Measurements from ENCODE around the gene ELP5.

The ELP5 gene

GRCh38 chr17:7219229-7219811 is 32.7 kb upstream of the ELP5 start:
- no peak for DNase-seq (ENCODE audit: low spot score)

GRCh38 chr17:7219812-7220592 is 32.0 kb upstream of the ELP5 start, which contains the start of the genes ACADVL and DLG4:
TSS of gene ACADVL (plus strand) at chr17:7219938. CDS start at chr17:7219985, 47 bp downstream.
TSS of gene DLG4 (minus strand) at chr17:7219836.
- DNase-seq (ENCODE audit: low spot score): peak; percentile 78

DNA sequence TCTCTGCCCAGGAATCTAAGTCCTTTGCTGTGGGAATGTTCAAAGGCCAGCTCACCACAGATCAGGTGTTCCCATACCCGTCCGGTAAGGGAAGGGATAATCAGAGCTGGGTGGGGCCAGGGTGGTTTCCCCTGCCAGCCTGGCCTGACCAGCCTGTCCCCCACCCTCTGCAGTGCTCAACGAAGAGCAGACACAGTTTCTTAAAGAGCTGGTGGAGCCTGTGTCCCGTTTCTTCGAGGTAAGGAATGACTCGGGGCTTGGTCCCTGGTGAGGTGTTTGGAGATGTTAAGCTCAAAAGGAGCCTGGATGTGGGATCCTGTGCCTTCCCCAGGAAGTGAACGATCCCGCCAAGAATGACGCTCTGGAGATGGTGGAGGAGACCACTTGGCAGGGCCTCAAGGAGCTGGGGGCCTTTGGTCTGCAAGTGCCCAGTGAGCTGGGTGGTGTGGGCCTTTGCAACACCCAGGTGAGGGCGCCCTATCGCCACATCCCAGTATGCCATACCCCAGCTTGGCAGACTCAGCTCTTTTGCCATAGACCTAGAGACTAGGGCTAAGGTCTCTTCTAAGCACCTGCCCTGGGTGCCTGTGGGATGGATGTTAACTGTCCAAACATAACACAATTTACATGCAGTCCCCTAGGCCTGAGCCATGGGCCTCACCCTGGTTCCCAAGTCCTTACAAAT is 31.3 kb upstream of the ELP5 start:
- no peak for DNase-seq (ENCODE audit: low spot score)

GRCh38 chr17:7221278-7222092 is 30.5 kb upstream of the ELP5 start:
- no peak for DNase-seq (ENCODE audit: low spot score)

DNA sequence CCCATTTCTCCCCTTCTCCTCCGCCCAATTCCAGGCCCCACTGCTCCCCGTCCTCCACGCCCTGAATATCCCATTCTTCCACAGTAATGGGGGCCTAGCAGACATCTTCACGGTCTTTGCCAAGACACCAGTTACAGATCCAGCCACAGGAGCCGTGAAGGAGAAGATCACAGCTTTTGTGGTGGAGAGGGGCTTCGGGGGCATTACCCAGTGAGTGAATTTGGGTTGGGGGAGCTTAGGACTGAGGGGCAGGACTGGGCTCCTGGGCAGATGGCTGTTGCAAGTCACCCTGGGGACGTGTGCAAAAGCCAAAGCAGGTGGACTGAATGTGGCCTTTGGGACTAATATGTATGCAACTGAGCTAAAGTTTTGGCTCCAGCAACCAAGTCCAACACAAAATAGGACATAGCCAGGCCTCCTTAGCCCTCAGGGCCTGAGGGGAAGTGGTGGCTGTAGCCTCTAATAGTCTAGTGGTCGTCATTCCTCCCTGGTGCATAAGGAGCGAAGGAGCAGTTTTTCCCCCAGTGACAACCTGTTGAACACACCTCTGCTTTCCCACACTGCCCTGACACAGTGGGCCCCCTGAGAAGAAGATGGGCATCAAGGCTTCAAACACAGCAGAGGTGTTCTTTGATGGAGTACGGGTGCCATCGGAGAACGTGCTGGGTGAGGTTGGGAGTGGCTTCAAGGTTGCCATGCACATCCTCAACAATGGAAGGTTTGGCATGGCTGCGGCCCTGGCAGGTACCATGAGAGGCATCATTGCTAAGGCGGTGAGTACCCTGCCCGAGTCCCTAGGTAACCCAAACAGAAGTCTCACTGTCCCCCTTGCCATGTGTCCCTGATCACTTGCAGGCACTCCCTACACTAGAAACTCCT is 29.7 kb upstream of the ELP5 start:
- DNase-seq (ENCODE audit: low spot score): no peak

DNA sequence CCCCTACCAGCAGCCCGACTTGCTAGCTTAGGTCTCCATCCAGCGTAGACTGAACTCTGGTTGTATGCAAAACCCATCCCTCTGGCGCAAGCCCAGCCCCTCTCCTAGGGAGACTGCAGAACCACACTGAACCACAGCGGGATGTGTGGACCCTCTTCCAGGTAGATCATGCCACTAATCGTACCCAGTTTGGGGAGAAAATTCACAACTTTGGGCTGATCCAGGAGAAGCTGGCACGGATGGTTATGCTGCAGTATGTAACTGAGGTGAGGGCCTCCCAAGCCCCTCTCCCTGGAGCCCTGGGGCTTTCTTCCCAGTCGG is 29.1 kb upstream of the ELP5 start:
- DNase-seq (ENCODE audit: low spot score): no peak

DNA sequence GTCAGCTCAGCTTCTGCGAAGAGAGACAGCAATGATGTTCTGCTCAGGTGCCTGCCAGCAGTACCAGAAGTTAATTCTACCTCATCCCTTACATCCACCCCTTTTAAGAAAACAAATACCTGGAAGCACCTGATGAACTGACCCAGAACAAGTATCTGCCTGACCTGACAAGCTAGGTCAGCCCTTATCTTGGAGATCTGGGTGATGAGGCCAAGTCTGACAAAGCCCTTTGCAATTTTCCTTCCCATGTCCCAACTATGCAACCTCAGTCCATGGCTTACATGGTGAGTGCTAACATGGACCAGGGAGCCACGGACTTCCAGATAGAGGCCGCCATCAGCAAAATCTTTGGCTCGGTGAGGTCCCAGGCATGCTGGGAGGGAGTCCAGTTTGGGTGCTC is 28.6 kb upstream of the ELP5 start:
- DNase-seq (ENCODE audit: low spot score): no peak

- DNase-seq (ENCODE audit: low spot score): no peak
Observed at GRCh38 chr17:7224110-7224509, 27.9 kb upstream of the ELP5 start.

DNA sequence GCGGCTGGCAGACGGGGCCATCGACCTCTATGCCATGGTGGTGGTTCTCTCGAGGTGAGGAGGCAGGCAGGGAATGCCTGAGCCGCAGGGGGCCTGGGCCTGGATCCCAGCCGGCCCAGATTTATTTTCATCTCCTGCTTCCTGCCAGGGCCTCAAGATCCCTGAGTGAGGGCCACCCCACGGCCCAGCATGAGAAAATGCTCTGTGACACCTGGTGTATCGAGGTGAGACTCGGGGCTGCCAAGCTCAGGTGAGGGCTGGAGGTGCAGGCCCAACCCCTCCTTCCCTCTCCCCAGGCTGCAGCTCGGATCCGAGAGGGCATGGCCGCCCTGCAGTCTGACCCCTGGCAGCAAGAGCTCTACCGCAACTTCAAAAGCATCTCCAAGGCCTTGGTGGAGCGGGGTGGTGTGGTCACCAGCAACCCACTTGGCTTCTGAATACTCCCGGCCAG is 27.3 kb upstream of the ELP5 start:
- no peak for DNase-seq (ENCODE audit: low spot score)

DNA sequence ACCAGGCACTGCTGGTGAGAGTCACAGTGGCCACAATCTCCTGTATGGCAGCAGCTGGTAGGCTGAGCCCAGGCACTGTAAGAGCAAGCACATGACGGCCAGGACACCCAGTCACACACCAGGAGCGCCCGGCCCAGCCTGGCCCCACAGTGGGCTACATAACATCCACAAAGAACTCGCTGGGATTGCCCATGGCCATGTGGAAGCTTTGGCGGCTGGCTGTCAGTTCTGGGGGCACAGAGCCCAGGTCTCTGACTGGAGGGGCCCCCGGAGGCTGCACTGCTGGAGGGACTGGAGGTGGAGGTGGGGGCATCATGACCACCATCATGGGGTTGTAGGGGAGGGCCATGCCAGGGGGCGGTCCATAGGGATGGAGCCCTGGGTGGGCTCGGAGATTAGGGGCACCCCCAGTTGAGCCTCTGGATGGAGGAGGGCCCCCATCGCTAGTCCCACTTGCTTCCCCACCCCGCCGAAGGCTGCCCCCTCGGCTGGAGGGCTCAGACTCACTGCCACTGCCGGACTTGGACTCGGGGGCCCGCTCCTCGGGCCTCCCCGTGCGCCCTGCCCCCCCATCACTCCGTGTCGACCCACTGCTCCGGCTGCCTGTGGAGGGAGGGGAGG is 26.2 kb upstream of the ELP5 start:
- no peak for DNase-seq (ENCODE audit: low spot score)

GRCh38 chr17:7226721-7227710 is 25.0 kb upstream of the ELP5 start:
- no peak for DNase-seq (ENCODE audit: low spot score)

DNA sequence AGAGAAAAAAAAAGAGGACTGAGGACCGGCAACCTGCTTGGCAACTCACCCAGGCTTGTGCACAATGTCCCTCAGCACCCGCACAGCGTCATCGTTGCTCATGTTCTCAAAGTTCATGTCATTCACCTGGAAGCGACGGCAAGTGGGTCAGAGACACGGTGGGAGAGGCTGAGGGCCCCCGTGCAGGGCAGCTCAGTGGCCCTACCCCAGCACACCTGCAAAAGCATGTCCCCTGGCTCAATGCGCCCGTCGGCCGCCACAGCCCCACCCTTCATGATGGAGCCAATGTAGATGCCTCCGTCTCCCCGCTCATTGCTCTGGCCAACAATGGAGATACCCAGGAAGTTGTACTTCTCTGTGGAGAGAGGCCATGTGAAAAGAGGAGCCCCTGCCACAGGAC is 23.1 kb upstream of the ELP5 start:
- no peak for DNase-seq (ENCODE audit: low spot score)

DNA sequence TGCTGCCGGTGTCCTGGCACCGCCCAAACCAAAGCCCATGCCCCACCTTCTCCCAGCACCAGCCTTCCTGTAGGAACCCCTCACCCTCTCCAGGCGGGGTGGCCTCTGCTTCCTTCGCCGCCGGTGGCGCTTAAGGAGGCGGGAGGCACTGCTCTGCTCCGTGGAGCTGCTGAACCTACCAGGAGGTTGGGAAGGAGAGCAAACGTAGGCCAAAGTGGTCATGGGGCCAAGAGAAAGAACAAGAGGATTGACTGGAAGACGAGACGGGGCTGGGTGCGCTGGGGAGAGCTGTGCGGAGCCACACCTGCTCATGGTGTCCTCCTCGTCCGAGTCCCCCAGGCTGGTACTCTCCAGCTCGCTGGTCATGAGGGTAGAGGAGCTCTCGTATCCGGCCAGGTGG is 22.5 kb upstream of the ELP5 start:
- no peak for DNase-seq (ENCODE audit: low spot score)

DNA sequence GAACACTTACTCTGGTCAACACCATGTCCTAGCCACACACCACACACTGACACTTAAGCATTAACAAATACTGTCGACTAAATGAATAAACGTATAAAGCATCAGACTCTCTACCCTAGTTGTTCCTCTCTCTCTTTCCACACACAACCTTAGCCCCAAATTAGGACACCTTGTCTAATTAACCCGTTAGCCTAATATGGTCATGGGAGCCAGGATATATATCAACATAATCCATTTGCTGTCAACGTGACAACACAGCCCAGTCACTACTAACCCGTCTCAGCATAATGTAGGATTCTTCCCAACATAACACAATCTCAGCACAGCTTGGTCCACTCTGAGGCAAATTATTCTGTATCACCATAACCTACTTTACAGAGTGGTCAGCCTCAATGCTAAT is 19.9 kb upstream of the ELP5 start:
- no peak for DNase-seq (ENCODE audit: low spot score)

DNA sequence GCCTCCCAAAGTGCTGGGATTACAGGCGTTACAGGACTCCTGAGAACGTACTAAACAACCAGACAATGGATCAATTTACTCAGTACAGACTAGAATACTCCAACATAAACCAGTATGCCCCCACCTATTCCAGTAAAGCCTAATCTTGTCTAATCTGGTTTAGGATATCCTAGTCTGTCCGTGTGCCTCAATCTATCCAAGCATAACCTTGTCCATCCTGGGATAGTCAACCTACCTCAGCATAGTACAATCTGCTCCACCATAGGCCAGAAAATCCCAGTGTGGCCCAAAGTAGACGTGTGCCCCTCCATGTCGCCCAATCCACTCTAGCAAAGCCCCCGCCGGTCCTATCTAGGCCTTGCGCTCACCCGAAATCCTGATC is 18.3 kb upstream of the ELP5 start:
- DNase-seq (ENCODE audit: low spot score): no peak

GRCh38 chr17:7234083-7234951 is 17.7 kb upstream of the ELP5 start, which contains the start of gene DVL2:
TSS of gene DVL2 (minus strand) at chr17:7234517. CDS start at chr17:7234262, 255 bp downstream.
- peak; percentile 94 for DNase-seq (ENCODE audit: low spot score)

DNA sequence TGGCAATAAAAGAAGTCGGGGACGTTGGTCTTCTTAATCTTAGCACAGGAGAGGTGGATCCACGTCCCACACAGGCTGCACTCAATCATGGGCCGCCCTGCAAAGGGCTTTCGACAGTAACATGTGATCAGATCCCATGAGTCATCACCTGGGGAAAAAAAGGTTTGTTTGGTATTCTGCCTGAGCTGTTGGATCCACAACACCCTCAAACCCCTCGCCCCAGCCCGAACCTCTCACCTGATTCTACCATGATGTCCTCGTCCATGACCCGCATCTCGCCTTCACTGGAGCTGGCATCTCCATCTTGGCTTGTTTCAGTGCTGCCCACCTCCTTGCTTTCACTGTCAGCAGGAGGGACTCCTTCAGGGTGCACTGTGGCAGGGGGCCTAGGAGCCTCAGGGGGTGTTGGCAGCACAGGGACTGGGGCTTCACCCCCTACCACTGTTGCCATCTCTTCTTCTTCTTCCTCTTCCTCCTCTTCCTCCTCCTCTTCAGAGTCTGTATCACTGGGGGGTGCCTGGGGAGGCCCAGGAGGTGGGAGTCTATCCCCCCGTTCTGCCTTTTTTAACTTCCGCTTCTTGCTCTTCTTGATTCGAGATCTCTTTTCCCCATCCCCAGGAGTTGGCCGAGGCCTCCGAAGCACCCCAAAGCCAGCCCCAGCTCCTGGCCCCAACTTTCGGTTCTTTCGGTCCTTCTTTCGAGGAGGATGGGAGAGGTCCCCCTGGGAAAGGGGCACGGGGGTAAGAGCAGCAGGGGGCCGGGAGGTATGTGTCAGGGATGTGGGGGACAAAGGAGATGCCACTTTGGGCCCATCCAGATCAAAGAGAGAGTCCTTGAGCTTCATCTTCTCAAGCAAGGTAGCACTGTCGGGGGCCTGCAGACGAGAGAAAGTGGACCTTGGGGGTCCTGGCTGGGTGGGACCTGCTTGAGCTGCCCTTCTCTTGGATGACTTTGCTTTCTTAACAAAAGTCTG is 16.0 kb upstream of the ELP5 start:
- DNase-seq (ENCODE audit: low spot score): no peak
